SJSA1 (cell line): ENCODE data around the gene ADGRG7. TPM values are rescaled to one million over a fixed set of nuclear protein-coding genes. Genes with fewer than 3 reads are reported as not detected.
A peak's percentile ranks its signal among the peaks of the same experiment; 100 is the strongest.

Source experiments
- DNase-seq, 2 experiments: peaks; one replicate each; pipeline ENCODE4 v3.0.0-alpha.2; 2015 to 2020; ENCODE audit warnings: low spot score in 2 of 2, low read depth in 1 of 2
- H3K27ac ChIP-seq: fragments of 250-450 bp; sonication (Bioruptor Pico); 2 replicates; pipeline ENCODE4 v1.5.1; 2020; ENCODE audit warnings: mild to moderate bottlenecking, moderate library complexity
- H3K27me3 ChIP-seq: fragments of 250-450 bp; sonication (Bioruptor Pico); replicated peaks from 2 replicates; pipeline ENCODE4 v1.5.1; 2020; ENCODE audit warnings: mild to moderate bottlenecking, moderate library complexity
- H3K36me3 ChIP-seq: fragments of 250-450 bp; sonication (Bioruptor Pico); 2 replicates; pipeline ENCODE4 v1.5.1; 2020; ENCODE audit warnings: mild to moderate bottlenecking
- H3K4me1 ChIP-seq: fragments of 250-450 bp; sonication (Bioruptor Pico); replicated peaks from 2 replicates; pipeline ENCODE4 v1.6.1; 2021; ENCODE audit warnings: mild to moderate bottlenecking
- H3K4me3 ChIP-seq: fragments of 250-450 bp; sonication (Bioruptor Pico); 2 replicates; pipeline ENCODE4 v1.5.1; 2020; ENCODE audit warnings: mild to moderate bottlenecking
- H3K9me3 ChIP-seq: fragments of 250-450 bp; sonication (Bioruptor Pico); replicated peaks from 2 replicates; pipeline ENCODE4 v1.5.1; 2020; ENCODE audit warnings: mild to moderate bottlenecking
- total RNA-seq: library from RNA; depleted of rRNA; stranded (reverse); fragments of >200 nt; shearing (Covaris generic); gene quantifications from 2 replicates; pipeline ENCODE4 v1.2.3, GENCODE V29; 2014

The ADGRG7 gene
- total RNA-seq, 1 experiment from 2014 or later = not detected

- Histone ChIP-seq H3K4me1 (peaks cover 10% of the 10 kb centered on the region), H3K4me3 (no peak overlapping the region), H3K9me3 (no peaks in the 10 kb centered on the region), H3K27me3 (no peaks in the 10 kb centered on the region), H3K36me3 (peaks cover 7% of the 10 kb centered on the region; the same call in 1 of the 2 replicates), H3K27ac (no peak overlapping the region)
- no peak for DNase-seq
These were observed 97.0 kb downstream of the ADGRG7 start for GRCh38 chr3:100706365-100706764.

- no peak for DNase-seq
These were observed 99.2 kb downstream of the ADGRG7 start for GRCh38 chr3:100708644-100708988.

GRCh38 chr3:100708989-100709841, 99.8 kb downstream of the ADGRG7 start, which contains the start of gene TFG:
TFG (plus strand) TSS chr3:100709494; CDS start chr3:100713686, 4,192 bp downstream.
- peak within 1 kb of the TSS; percentile 68 for H3K4me3 ChIP-seq
- H3K36me3 ChIP-seq = peaks cover 21% of the 10 kb centered on the region
- H3K27ac ChIP-seq = peak within 1 kb of the TSS; percentile 82
- DNase-seq = peak; percentile 97 to 98
- H3K9me3 ChIP-seq = no peaks in the 10 kb centered on the region
- peaks cover 10% of the 10 kb centered on the region for H3K4me1 ChIP-seq
- no peaks in the 10 kb centered on the region for H3K27me3 ChIP-seq

More at GRCh38 chr3:100708644-100708988, 99.2 kb downstream of the ADGRG7 start:
- Histone ChIP-seq H3K4me3 (peak overlapping the region; percentile 68), H3K27me3 (no peaks in the 10 kb centered on the region), H3K36me3 (peaks cover 21% of the 10 kb centered on the region), H3K9me3 (no peaks in the 10 kb centered on the region), H3K4me1 (peaks cover 10% of the 10 kb centered on the region), H3K27ac (peak overlapping the region; percentile 61)

- H3K27me3 ChIP-seq = no peaks in the 10 kb centered on the region
- peak overlapping the region; percentile 68 for H3K4me3 ChIP-seq
- peak overlapping the region; percentile 82 for H3K27ac ChIP-seq
- no peaks in the 10 kb centered on the region for H3K9me3 ChIP-seq
- DNase-seq = peak in 1 of 2 experiments; percentile 31
- H3K36me3 ChIP-seq = peaks cover 24% of the 10 kb centered on the region
- peaks cover 10% of the 10 kb centered on the region for H3K4me1 ChIP-seq
These were observed 100.5 kb downstream of the ADGRG7 start for GRCh38 chr3:100709842-100710260.

GRCh38 chr3:100710261-100710968, 101.0 kb downstream of the ADGRG7 start:
- Histone ChIP-seq H3K4me1 (peaks cover 10% of the 10 kb centered on the region), H3K27ac (peak overlapping the region; percentile 1; the same call in 1 of the 2 replicates), H3K9me3 (no peaks in the 10 kb centered on the region), H3K36me3 (peaks cover 30% of the 10 kb centered on the region), H3K27me3 (no peaks in the 10 kb centered on the region), H3K4me3 (peak overlapping the region; percentile 68)
- peak; percentile 57 for DNase-seq

GRCh38 chr3:100715176-100715575, 105.8 kb downstream of the ADGRG7 start:
- H3K9me3 ChIP-seq = no peaks in the 10 kb centered on the region
- H3K4me3 ChIP-seq = no peak overlapping the region
- no peak overlapping the region for H3K27ac ChIP-seq
- H3K27me3 ChIP-seq = no peaks in the 10 kb centered on the region
- peaks cover 64% of the 10 kb centered on the region for H3K36me3 ChIP-seq
- H3K4me1 ChIP-seq = peaks cover 6% of the 10 kb centered on the region; the same call in 1 of the 2 replicates
- no peak for DNase-seq

- DNase-seq = no peak
- no peaks in the 10 kb centered on the region for H3K9me3 ChIP-seq
- peaks cover 70% of the 10 kb centered on the region for H3K36me3 ChIP-seq
- H3K4me3 ChIP-seq = no peak overlapping the region
- no peak overlapping the region for H3K27ac ChIP-seq
- H3K27me3 ChIP-seq = no peaks in the 10 kb centered on the region
- H3K4me1 ChIP-seq = no peaks in the 10 kb centered on the region
These were observed 107.7 kb downstream of the ADGRG7 start for GRCh38 chr3:100717063-100717462.

- Histone ChIP-seq H3K27me3 (no peaks in the 10 kb centered on the region), H3K36me3 (peaks cover 76% of the 10 kb centered on the region), H3K4me1 (no peaks in the 10 kb centered on the region), H3K4me3 (no peak overlapping the region), H3K9me3 (no peaks in the 10 kb centered on the region), H3K27ac (no peak overlapping the region)
- DNase-seq = no peak
These were observed 108.5 kb downstream of the ADGRG7 start for GRCh38 chr3:100717637-100718487.

GRCh38 chr3:100719136-100719535, 109.7 kb downstream of the ADGRG7 start:
- no peak for DNase-seq
- no peaks in the 10 kb centered on the region for H3K4me1 ChIP-seq
- H3K9me3 ChIP-seq = no peaks in the 10 kb centered on the region
- H3K27me3 ChIP-seq = no peaks in the 10 kb centered on the region
- H3K27ac ChIP-seq = no peak overlapping the region
- H3K36me3 ChIP-seq = peaks cover 78% of the 10 kb centered on the region
- no peak overlapping the region for H3K4me3 ChIP-seq

- H3K9me3 ChIP-seq = no peaks in the 10 kb centered on the region
- peaks cover 79% of the 10 kb centered on the region for H3K36me3 ChIP-seq
- DNase-seq = no peak
- H3K27ac ChIP-seq = no peak overlapping the region
- no peaks in the 10 kb centered on the region for H3K27me3 ChIP-seq
- H3K4me3 ChIP-seq = no peak overlapping the region
- no peaks in the 10 kb centered on the region for H3K4me1 ChIP-seq
These were observed 111.0 kb downstream of the ADGRG7 start for GRCh38 chr3:100720426-100720825.

GRCh38 chr3:100725935-100726513, 116.6 kb downstream of the ADGRG7 start:
- DNase-seq = no peak
- no peak overlapping the region for H3K27ac ChIP-seq
- no peaks in the 10 kb centered on the region for H3K9me3 ChIP-seq
- H3K4me3 ChIP-seq = no peak overlapping the region
- H3K36me3 ChIP-seq = peaks cover 76% of the 10 kb centered on the region
- H3K4me1 ChIP-seq = no peaks in the 10 kb centered on the region
- H3K27me3 ChIP-seq = no peaks in the 10 kb centered on the region

- no peaks in the 10 kb centered on the region for H3K9me3 ChIP-seq
- H3K36me3 ChIP-seq = peaks cover 76% of the 10 kb centered on the region
- no peak overlapping the region for H3K27ac ChIP-seq
These were observed 117.3 kb downstream of the ADGRG7 start for GRCh38 chr3:100726706-100727105.

GRCh38 chr3:100730524-100730923, 121.1 kb downstream of the ADGRG7 start:
- no peaks in the 10 kb centered on the region for H3K27me3 ChIP-seq
- no peaks in the 10 kb centered on the region for H3K4me1 ChIP-seq
- H3K27ac ChIP-seq = no peak overlapping the region
- peaks cover 80% of the 10 kb centered on the region for H3K36me3 ChIP-seq
- no peaks in the 10 kb centered on the region for H3K9me3 ChIP-seq
- H3K4me3 ChIP-seq = no peak overlapping the region
- DNase-seq = no peak

More at GRCh38 chr3:100726706-100727105, 117.3 kb downstream of the ADGRG7 start:
- H3K4me3 ChIP-seq = no peak overlapping the region
- H3K4me1 ChIP-seq = no peaks in the 10 kb centered on the region
- no peak for DNase-seq
- no peaks in the 10 kb centered on the region for H3K27me3 ChIP-seq
